GM12878 (cell line): ENCODE results near the gene ZWILCH. TPM values are rescaled to one million over a fixed set of nuclear protein-coding genes. Genes with fewer than 3 reads are reported as not detected.

Source experiments
- ATAC-seq: fragments of 200-7000 bp; cut with Tn5 transposase; 3 replicates; pipeline ENCODE4 v1.9.1; 2020; ENCODE audit warnings: mild to moderate bottlenecking, moderate library complexity
- BruUV-seq: library from RNA; stranded (reverse); fragments of 400-500 nt; replicated peaks from 2 replicates; lab custom pipeline; 2021; lab: Mats Ljungman, UMichigan
- CTCF ChIA-PET: fragments of 300-600 bp; sonication (Branson Sonifier 250); formaldehyde crosslinking; extraction: SDS; loops from one replicate; lab custom pipeline; 2021; ENCODE audit warnings: inconsistent platforms; lab: Yijun Ruan, JAX
- POLR2A ChIA-PET: fragments of 350-600 bp; formaldehyde crosslinking; extraction: SDS; loops from one replicate; lab custom pipeline; 2021; ENCODE audit warnings: inconsistent platforms; lab: Charles Lee
- RAD21 ChIA-PET: fragments of 300-600 bp; sonication (Branson Sonifier 250); formaldehyde crosslinking; loops from one replicate; lab custom pipeline; 2023; ENCODE audit warnings: antibody characterized with exemption; ENCODE audit not compliant: unreplicated experiment; lab: Charles Lee
- SMC1A ChIA-PET: fragments of 300-600 bp; sonication (Branson Sonifier 250); formaldehyde crosslinking; loops from one replicate; lab custom pipeline; 2023; ENCODE audit not compliant: unreplicated experiment, uncharacterized antibody; lab: Charles Lee
- DNase-seq: peaks from one replicate; pipeline ENCODE4 v3.0.0-alpha.2; 2011; ENCODE audit warnings: low read depth, low spot score
- FAIRE-seq: peaks from 3 replicates; lab custom pipeline; 2011; peaks lifted over from hg19 to GRCh38; lab: Jason Lieb, UNC
- H2AFZ ChIP-seq: 2 replicates; pipeline ENCODE4 v1.6.0; 2011; ENCODE audit warnings: low read depth, low read length, control low read depth; ENCODE audit not compliant: control insufficient read depth
- H3K27ac ChIP-seq: 2 replicates; pipeline ENCODE4 v1.5.1; 2011; ENCODE audit warnings: control low read depth; ENCODE audit not compliant: control insufficient read depth, insufficient read depth
- H3K27me3 ChIP-seq, 2 experiments: replicated peaks in 1 of 2; 2 replicates each; pipeline versions ENCODE4 v1.6.0 to v1.6.1; 2011; ENCODE audit warnings: low read length in 1 of 2; ENCODE audit not compliant: control insufficient read depth in 2 of 2, insufficient read depth in 2 of 2
- H3K36me3 ChIP-seq, 2 experiments: 2 replicates each; pipeline ENCODE4 v1.5.1; 2011; ENCODE audit warnings: low read length in 1 of 2; ENCODE audit not compliant: control insufficient read depth in 2 of 2, insufficient read depth in 2 of 2
- H3K4me1 ChIP-seq: 2 replicates; pipeline ENCODE4 v1.6.1; 2011; ENCODE audit warnings: mild to moderate bottlenecking, low read length, moderate library complexity, mixed read lengths; ENCODE audit not compliant: control insufficient read depth, insufficient read depth
- H3K4me2 ChIP-seq: 2 replicates; pipeline ENCODE4 v1.6.0; 2011; ENCODE audit warnings: control low read depth; ENCODE audit not compliant: control insufficient read depth, insufficient read depth
- H3K4me3 ChIP-seq: fragments of 200-600 bp; sonication (generic); 2 replicates; pipeline ENCODE4 v1.5.1; 2016
- H3K79me2 ChIP-seq: 2 replicates; pipeline ENCODE4 v1.6.0; 2011; ENCODE audit warnings: low read length; ENCODE audit not compliant: control insufficient read depth, insufficient read depth
- H3K9ac ChIP-seq: 2 replicates; pipeline ENCODE4 v1.8.0; 2011; ENCODE audit warnings: low read length, control low read depth, mixed read lengths; ENCODE audit not compliant: control insufficient read depth, insufficient read depth
- H3K9me3 ChIP-seq: replicated peaks from 3 replicates; pipeline ENCODE4 v1.5.1; 2011; ENCODE audit warnings: mild to moderate bottlenecking, low read length; ENCODE audit not compliant: control insufficient read depth, insufficient read depth
- H4K20me1 ChIP-seq: 2 replicates; pipeline ENCODE4 v1.6.0; 2011; ENCODE audit not compliant: control insufficient read depth, insufficient read depth
- ATF3 ChIP-seq: IDR thresholded peaks from 2 replicates; pipeline ENCODE4 v1.6.1; 2011; ENCODE audit warnings: low read depth, mild to moderate bottlenecking, low read length, moderate library complexity, borderline replicate concordance; ENCODE audit errors: extremely low read depth
- CBFB ChIP-seq: IDR thresholded peaks from 2 replicates; pipeline ENCODE4 v1.6.1; 2016; ENCODE audit warnings: antibody characterized with exemption, low read depth
- CHD2 ChIP-seq: IDR thresholded peaks from 2 replicates; pipeline ENCODE4 v1.6.1; 2011; ENCODE audit warnings: low read depth, low read length, improper control_type of control experiment, borderline replicate concordance
- HCFC1 ChIP-seq: fragments of 150-350 bp; IDR thresholded peaks from 2 replicates; pipeline ENCODE4 v1.6.1; 2014; ENCODE audit warnings: low read length
- MTA3 ChIP-seq: IDR thresholded peaks from 2 replicates; pipeline ENCODE4 v1.6.1; 2012; ENCODE audit warnings: low read length, inconsistent platforms, borderline replicate concordance
- MXI1 ChIP-seq: fragments of 150-350 bp; IDR thresholded peaks from 2 replicates; pipeline ENCODE4 v1.6.1; 2011; ENCODE audit warnings: low read depth, mild to moderate bottlenecking, inconsistent platforms, low read length, improper control_type of control experiment
- PML ChIP-seq: IDR thresholded peaks from 2 replicates; pipeline ENCODE4 v1.6.1; 2012; ENCODE audit warnings: low read length, inconsistent platforms
- RAD21 ChIP-seq: IDR thresholded peaks from 2 replicates; pipeline ENCODE4 v1.6.1; 2011; ENCODE audit warnings: mild to moderate bottlenecking, low read depth, low read length, moderate library complexity; ENCODE audit not compliant: insufficient read depth
- RCOR1 ChIP-seq: conservative IDR thresholded peaks from 2 replicates; pipeline ENCODE4 v1.6.1; 2012; ENCODE audit warnings: low read depth, low read length, improper control_type of control experiment
- ZNF687 ChIP-seq: fragments of 450-650 bp; IDR thresholded peaks from 2 replicates; pipeline ENCODE4 v1.6.1; 2017; ENCODE audit warnings: mild to moderate bottlenecking, moderate library complexity
- WGBS: methylation state at CpG from one replicate; pipeline ENCODE4 v1.1.6; 2016; ENCODE audit warnings: low lambda C conversion rate; ENCODE audit not compliant: insufficient replicate concordance, insufficient coverage; ENCODE audit errors: missing lambda C conversion rate; 5-methylcytosine and 5-hydroxymethylcytosine counted together
- in situ Hi-C: fragments of 300-500 bp; cut with MboI; formaldehyde crosslinking; loops from 9 replicates; pipeline ENCODE4 v1.14.3; 2018; ENCODE audit warnings: mixed read lengths
- intact Hi-C: fragments of 100-400 bp; cut with micrococcal nuclease; formaldehyde crosslinking; loops from one replicate; pipeline ENCODE4 v1.14.2; 2022; ENCODE audit not compliant: unreplicated experiment
- polyA plus RNA-seq, 11 experiments: library from polyadenylated mRNA; depleted of rRNA in 4 of 11; unstranded in 6 of 11; stranded (reverse) in 5 of 11; fragments of >200 nt; fragmentation: Nextera tagmentation in 4 of 11; fragmentation: Illumina TruSeq in 1 of 11; extraction: Ambion mirVana in 4 of 11; extraction: Trizol in 1 of 11; gene quantifications; 1 replicate in 1 of 11; 2 replicates in 10 of 11; pipeline versions ENCODE4 v1.2.1 to v1.2.3, GENCODE V29; 2011 to 2016; ENCODE audit warnings: inconsistent platforms in 2 of 11, missing spikeins in 2 of 11, low read depth in 1 of 11
- total RNA-seq, 4 experiments: library from RNA; depleted of rRNA in 3 of 4; stranded (reverse); fragments of >200 nt in 3 of 4; fragmentation: Illumina TruSeq in 1 of 4; extraction: Trizol in 1 of 4; gene quantifications; 2 replicates each; pipeline versions ENCODE4 v1.2.1 to v1.2.3, GENCODE V29; 2013 to 2021
- TF ChIP-seq, protein P1 (sequence below): IDR thresholded peaks from 2 replicates; pipeline ENCODE4 v1.6.1; 2012; ENCODE audit warnings: low read depth, low read length, improper control_type of control experiment
- TF ChIP-seq, protein P2 (sequence below): IDR thresholded peaks from 2 replicates; pipeline ENCODE4 v1.6.1; 2012; ENCODE audit warnings: low read length, inconsistent platforms

The ZWILCH gene
- total and polyA plus RNA-seq, 10 of the 15 experiments (the other 5 are each of a cell fraction or from before 2014, with no cell fraction given): 15.6 to 73.9 (median 32.4) TPM

DNA sequence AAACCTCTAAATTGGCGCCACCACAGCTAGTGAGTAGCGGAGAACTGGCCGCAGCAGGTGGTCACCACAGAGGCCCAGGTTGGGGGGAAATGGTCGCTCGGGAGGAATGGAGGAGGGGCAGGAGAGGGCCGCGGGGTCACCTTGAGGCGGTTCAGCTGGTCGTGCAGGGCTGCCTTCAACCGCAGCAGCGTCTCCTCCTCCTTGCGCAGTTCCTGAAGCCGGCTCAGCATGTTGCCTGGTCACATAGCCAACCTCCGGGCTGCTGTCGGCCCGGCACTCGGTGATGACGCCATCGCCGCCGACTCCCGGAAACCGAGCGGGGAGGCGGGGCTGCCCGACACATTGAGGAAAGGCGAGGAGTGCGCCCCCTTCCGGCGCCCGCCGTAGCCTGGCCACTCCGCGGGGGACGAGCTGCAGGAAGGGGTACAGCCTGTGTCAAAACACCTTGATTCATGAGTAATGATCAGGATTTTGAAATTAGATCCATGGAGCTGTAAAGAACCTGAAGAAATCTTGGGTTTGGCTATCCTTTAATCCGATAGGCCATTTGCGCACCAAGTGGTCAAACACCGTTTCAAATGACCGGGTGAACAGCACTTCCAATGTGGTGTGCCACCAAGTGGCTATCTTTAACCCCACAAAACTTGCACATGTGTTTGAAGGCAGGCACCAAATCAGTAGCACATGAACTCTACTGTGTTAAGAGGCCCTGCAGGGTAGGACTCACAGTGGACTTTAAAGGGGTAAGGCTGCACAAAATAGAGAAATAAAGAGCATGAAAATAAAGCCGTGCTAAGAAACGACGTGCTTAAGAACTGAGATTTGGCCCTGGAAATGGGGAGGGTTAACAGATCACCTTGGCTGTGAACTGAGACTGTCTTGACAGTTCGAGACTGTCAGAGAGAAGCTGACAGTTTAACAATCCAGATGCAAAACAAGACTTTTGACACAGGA lies 7.3 kb upstream of the ZWILCH start, which contains the start of gene SNAPC5:
TSS of gene SNAPC5 (minus strand) at position 261 of the 954 bp plus-strand sequence. CDS start at position 230, 31 bp downstream.
- FAIRE-seq (no peak), DNase-seq (peak; percentile 72), ATAC-seq (peak; percentile 90)
- Histone ChIP-seq H3K4me1 (peaks cover 4% of the 10 kb centered on the region; the same call in 1 of the 2 replicates), H2AFZ (peak within 1 kb of the TSS; percentile 61), H3K9me3 (no peaks in the 10 kb centered on the region), H3K9ac (peak within 1 kb of the TSS; percentile 85), H3K4me3 (peak within 1 kb of the TSS; percentile 87), H3K4me2 (peak within 1 kb of the TSS; percentile 85), H3K36me3 (peaks cover 7 to 37% of the 10 kb centered on the region in 2 experiments), H4K20me1 (peaks cover 3% of the 10 kb centered on the region; the same call in 1 of the 2 replicates), H3K27ac (peak within 1 kb of the TSS; percentile 80), H3K27me3 (no peaks in the 10 kb centered on the region), H3K79me2 (peaks cover 42% of the 10 kb centered on the region)
- RAD21 ChIA-PET: interaction anchor here (0.7 to 3.2 kb wide), 23 partner anchors 10 to 1714 kb away, joined by 3 to 65 read pairs (median 3); partner anchors contain the start of genes DIS3L and MAP2K1
- BruUV-seq: no TSS peak
- POLR2A ChIA-PET: interaction anchor here (0.5 to 4.0 kb wide), 6 partner anchors 9 to 710 kb away, joined by 3 to 26 read pairs (median 6); partner anchors contain the start of gene MAP2K1
- 7% methylated on average over 42 of the region's 43 CpGs for WGBS
- intact Hi-C loops: loop anchor here (1.0 to 5.0 kb wide), 4 partner anchors 107 to 205 kb away; partner anchors contain the start of genes DIS3L, MAP2K1 and TIPIN
- SMC1A ChIA-PET: interaction anchor here (0.6 to 6.2 kb wide), 24 partner anchors 23 to 581 kb away, joined by 3 to 51 read pairs (median 5); partner anchors contain the start of gene MAP2K1
- CTCF ChIA-PET: interaction anchor here (0.5 to 5.2 kb wide), 48 partner anchors 10 to 577 kb away, joined by 3 to 103 read pairs (median 5); partner anchors contain the start of genes DIS3L, MAP2K1, MEGF11 and TIPIN
- in situ Hi-C loops: no loop called here
- TF ChIP-seq RAD21: no peak; the same call in 1 of the 2 replicates
- peak; percentile 99 for TF ChIP-seq MXI1
- peak; percentile 78; the same call in 1 of the 2 replicates for TF ChIP-seq ATF3
- TF ChIP-seq CHD2: peak; percentile 77; the same call in 1 of the 2 replicates
- TF ChIP-seq MTA3: peak; percentile 97
- peak; percentile 69; the same call in 1 of the 2 replicates for TF ChIP-seq CBFB
- TF ChIP-seq, protein P1, sequence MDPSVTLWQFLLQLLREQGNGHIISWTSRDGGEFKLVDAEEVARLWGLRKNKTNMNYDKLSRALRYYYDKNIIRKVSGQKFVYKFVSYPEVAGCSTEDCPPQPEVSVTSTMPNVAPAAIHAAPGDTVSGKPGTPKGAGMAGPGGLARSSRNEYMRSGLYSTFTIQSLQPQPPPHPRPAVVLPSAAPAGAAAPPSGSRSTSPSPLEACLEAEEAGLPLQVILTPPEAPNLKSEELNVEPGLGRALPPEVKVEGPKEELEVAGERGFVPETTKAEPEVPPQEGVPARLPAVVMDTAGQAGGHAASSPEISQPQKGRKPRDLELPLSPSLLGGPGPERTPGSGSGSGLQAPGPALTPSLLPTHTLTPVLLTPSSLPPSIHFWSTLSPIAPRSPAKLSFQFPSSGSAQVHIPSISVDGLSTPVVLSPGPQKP: peak; percentile 74; the same call in 1 of the 2 replicates
- TF ChIP-seq, protein P2, sequence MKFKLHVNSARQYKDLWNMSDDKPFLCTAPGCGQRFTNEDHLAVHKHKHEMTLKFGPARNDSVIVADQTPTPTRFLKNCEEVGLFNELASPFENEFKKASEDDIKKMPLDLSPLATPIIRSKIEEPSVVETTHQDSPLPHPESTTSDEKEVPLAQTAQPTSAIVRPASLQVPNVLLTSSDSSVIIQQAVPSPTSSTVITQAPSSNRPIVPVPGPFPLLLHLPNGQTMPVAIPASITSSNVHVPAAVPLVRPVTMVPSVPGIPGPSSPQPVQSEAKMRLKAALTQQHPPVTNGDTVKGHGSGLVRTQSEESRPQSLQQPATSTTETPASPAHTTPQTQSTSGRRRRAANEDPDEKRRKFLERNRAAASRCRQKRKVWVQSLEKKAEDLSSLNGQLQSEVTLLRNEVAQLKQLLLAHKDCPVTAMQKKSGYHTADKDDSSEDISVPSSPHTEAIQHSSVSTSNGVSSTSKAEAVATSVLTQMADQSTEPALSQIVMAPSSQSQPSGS: peak; percentile 74
- TF ChIP-seq ZNF687: peak; percentile 64; the same call in 1 of the 2 replicates
- TF ChIP-seq RCOR1: 0 out of 2 replicates have a peak, but pooled peaks have one; percentile 51
- peak; percentile 96 for TF ChIP-seq PML
- TF ChIP-seq HCFC1: peak; percentile 74
